ENCODE results near the gene DERL3.

DERL3 gene

DNA sequence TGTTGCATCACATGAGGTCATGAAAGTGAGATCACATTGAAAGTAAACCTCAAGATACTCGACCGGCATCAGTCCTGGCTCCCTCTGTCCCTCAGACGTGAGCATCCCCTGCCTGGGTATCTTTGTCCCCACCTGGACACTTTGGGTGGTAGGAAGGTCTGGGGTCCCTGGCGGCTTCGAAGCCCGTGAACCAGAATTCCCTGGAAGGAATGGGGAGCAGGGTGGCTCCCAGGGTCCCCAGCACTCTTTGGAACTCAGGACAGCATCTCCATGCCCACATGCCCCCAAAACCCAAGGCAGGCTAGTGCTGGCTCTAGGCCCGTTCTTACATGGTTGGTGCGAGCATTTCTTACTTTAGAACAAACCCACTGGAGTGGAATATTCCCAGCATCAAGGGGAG, 7.5 kb downstream of the DERL3 start:
- no peak for DNase-seq

DNA sequence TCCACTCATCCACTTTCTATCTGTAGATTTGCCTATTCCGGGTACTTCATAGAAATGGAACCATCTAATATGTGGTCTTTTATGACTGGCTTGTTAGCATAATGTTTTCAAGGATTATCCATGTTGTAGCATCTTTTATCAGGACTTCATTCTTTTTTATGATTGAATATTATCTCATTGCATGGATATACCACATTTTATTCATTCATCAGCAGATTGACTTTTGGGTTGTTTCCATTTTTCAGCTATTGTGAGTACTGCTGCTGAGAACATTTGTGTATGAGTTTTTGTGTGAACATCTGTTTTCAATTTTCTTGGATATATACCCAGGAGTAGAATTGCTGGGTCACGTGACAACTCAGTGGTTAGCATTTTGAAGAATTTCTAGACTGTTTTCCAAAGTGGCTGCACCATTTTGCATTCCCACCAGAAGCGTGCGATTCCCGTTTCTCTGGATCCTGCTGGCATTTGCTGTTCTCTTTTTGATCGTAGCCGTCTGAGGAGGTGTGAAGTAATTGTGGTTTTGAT, 8.9 kb downstream of the DERL3 start:
- DNase-seq, result no peak

DNA sequence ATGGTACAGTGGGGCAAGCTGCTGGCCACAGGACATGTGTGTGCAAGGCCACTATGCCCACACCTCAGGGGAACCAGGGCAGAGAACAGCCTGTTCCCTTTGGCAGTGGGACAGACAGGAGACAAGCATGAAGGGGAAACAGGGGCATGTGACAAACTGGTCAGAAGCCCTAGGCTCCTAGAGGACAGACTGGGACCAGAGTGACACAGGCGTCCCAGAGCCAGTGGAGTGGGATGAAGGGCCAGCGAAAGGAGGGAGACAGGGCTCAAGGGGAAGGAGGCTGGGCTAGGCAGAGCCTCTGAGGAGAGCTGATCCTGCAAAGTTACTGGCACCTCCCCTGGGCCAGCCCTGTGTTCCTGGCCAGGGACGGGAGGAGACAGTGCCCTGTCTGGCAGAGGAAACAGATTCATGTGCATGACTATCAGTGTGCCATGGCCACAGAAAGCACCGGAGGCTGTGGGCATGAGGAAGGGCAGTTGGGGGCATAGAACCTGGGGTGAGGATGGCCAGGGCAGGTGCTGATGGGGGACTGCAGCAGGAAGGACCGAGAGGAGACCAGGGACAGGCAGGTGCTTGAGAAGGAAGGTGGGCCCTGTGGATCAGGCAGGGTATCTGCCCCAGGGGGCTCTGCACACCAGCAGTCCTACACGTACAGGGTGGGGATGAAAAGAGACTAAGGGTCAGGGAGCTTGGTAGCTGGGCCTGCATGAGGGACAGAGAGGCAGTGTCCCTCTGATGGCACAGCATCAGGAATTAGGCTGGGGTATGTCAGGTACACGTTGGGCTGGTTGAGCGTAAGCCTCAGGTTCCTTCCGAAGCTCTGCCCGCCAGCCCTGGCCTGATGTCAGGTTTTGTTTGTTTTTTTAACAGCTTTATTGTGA, 9.8 kb downstream of the DERL3 start:
- no peak for DNase-seq

GRCh38 chr22:23827351-23827995, 11.3 kb downstream of the DERL3 start:
- DNase-seq, result no peak

- DNase-seq, result no peak
These were observed 12.1 kb downstream of the DERL3 start for GRCh38 chr22:23826510-23827350.

- no peak for DNase-seq
These were observed 13.4 kb downstream of the DERL3 start for GRCh38 chr22:23825246-23825905.

GRCh38 chr22:23824476-23825245, 14.1 kb downstream of the DERL3 start:
- DNase-seq, result no peak

DNA sequence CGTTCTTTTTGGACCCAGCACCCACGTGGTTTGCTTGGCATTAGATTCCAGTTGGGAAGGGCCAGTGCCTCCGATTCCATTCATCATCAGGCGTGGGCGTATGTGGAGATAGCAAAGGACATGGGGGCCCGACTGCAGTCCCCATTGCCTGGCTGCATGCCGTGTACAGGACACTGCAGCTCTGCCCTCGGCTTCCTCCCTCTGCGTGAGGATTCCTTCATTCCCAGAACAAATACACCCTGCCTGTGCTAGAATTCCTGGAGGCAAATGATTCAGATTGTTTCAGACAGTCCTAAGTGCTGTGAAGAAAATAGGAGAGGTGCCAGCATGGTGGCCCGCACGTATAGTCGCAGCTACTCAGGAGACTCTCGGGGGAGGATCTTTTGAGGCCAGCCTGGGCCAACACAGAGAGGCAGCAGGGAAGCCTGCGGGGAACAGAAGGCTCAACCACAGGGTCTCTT, 15.4 kb downstream of the DERL3 start:
- DNase-seq, result no peak

GRCh38 chr22:23822101-23822671, 16.6 kb downstream of the DERL3 start:
- DNase-seq, result no peak

- no peak for DNase-seq
These were observed 18.0 kb downstream of the DERL3 start for GRCh38 chr22:23820748-23821211.

- no peak for DNase-seq
These were observed 20.3 kb downstream of the DERL3 start for GRCh38 chr22:23818541-23818940.

GRCh38 chr22:23817146-23817545, 21.7 kb downstream of the DERL3 start:
- DNase-seq, result no peak

GRCh38 chr22:23816156-23816976, 22.4 kb downstream of the DERL3 start:
- DNase-seq, result no peak

DNA sequence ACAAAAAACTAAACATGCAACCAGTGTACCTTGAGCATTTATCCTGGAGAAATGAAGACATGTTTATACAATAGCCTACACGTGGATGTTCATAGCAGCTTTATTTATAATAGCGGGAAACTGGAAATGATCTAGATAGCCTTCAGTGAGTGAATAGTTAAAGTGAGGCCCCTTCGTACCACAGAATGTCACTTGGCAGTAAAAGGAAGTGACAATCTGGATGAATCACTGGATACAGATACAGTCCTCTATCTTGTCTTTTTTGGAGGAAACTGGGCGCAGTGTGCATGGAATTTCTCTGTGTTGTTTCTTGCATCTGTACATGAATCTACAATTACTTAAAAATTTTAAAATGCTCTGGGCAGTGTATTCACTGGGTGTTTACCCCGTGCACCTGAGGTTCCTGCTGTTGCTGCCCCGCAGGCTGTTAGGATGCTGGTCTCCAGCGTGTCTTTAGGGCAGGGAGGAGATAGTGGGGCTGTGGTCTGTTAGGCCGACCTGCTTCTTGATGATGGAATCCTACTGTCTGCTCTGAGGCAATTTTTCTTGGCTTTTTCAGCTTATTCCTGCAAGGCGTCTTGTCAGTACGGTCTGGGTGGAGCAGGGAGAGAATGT, 23.2 kb downstream of the DERL3 start:
- DNase-seq, result no peak

DNA sequence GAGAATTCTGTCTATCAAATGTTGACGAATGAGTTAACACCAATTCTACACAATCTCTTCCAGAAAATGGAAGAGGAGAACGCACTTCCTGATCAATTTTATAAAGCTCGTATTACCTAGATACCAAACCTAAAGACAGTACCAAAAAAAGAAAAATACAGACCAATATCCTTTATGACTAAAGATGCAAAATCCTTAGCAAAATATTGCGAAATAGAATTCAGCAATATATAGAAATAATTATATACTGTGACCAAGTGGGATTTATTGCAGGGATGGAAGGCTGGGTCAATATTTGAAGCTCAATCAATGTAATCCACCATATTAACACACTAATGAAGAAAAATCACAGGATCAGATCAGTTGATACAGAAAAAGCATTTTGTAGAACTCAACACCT, 26.4 kb downstream of the DERL3 start:
- DNase-seq, result no peak

GRCh38 chr22:23806837-23807236, 32.0 kb downstream of the DERL3 start:
- no peak for DNase-seq

GRCh38 chr22:23804781-23805291, 34.0 kb downstream of the DERL3 start:
- no peak for DNase-seq

DNA sequence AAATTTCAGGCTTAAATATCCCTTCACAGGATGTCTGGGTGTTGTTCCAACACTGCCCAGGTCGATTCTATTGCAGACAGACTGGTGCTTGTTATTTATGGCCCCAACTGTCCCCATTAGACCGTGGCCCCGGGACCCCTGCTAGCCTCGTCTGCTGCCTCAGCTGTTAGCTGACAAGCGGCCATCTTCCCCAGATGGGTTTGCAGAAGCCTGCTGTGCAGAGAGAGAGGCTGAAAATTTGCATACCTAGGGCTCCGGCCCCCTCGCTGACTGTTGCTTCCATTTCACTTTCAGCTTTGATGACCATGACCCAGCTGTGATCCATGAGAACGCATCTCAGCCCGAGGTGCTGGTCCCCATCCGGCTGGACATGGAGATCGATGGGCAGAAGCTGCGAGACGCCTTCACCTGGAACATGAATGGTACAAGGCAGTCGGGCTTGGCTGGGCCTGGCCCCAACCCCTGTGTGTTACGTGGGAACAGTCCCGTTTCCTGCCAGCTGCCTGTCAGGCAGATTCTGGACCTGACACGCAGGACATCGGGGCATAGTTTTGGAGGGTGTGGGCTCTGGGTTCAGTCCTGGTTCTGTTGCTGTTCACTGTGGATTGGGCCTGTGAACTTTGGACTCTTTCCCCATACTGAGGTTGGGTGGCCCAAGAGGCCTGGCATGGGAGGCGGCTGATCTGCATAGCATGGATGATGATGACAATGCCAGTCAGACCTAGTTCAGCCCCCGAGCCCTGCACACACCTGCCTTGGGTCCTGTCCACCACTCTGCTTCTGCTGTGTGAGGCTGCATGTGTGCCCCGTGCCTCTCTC, 35.6 kb downstream of the DERL3 start:
- no peak for DNase-seq
